Natural killer cell (primary cell): ENCODE measurements around the gene RNASE13. TPM values are rescaled to one million over a fixed set of nuclear protein-coding genes. Genes with fewer than 3 reads are reported as not detected.
"Not testable (repeated sequence)": the region's sequence is repeated elsewhere in the genome, so short reads cannot be mapped to it uniquely, and the experiment has no call there.

Experiments
- ATAC-seq, 3 donors: fragments of 150-1000 bp in 2 of 3; fragments of 200-7000 bp in 1 of 3; cut with Tn5 transposase; 1 replicate in 1 of 3; 2 replicates in 2 of 3; pipeline ENCODE4 v1.10.0; 2021; ENCODE audit warnings: mild to moderate bottlenecking in 2 of 3, moderate library complexity in 2 of 3
- DNase-seq, 2 donors: peaks; one replicate each; pipeline versions ENCODE4 v3.0.0 to v3.0.0-alpha.2; 2013 to 2021; ENCODE audit warnings: mixed read lengths in 1 of 2
- H3K27ac ChIP-seq: one replicate; pipeline ENCODE4 v1.5.1; 2013; ENCODE audit warnings: mild to moderate bottlenecking, low read length
- H3K27me3 ChIP-seq: one replicate; pipeline ENCODE4 v1.6.1; 2013; ENCODE audit warnings: low read length; ENCODE audit not compliant: control insufficient read depth, insufficient read depth
- H3K36me3 ChIP-seq: one replicate; pipeline ENCODE4 v1.6.1; 2013; ENCODE audit warnings: low read length; ENCODE audit not compliant: control insufficient read depth, insufficient read depth
- H3K4me1 ChIP-seq: one replicate; pipeline ENCODE4 v1.6.1; 2013; ENCODE audit warnings: low read length; ENCODE audit not compliant: control insufficient read depth, insufficient read depth
- H3K4me3 ChIP-seq: one replicate; pipeline ENCODE4 v1.5.1; 2013; ENCODE audit warnings: low read length
- H3K9me3 ChIP-seq: one replicate; pipeline ENCODE4 v1.6.1; 2013; ENCODE audit warnings: low read length; ENCODE audit not compliant: control insufficient read depth, insufficient read depth
- H3K27ac Mint-ChIP-seq, 2 donors: one replicate each; pipeline ENCODE4 v1.8.0; 2022; ENCODE audit warnings: mild to moderate bottlenecking in 2 of 2, mixed read lengths in 2 of 2, moderate library complexity in 1 of 2
- H3K27me3 Mint-ChIP-seq, 2 donors: one replicate each; pipeline ENCODE4 v1.8.0; 2022; ENCODE audit warnings: low read depth in 2 of 2, mixed read lengths in 2 of 2
- H3K36me3 Mint-ChIP-seq: one replicate; pipeline ENCODE4 v1.8.0; 2022; ENCODE audit warnings: mixed read lengths
- H3K4me1 Mint-ChIP-seq, 2 donors: one replicate each; pipeline ENCODE4 v1.8.0; 2022; ENCODE audit warnings: mixed read lengths in 2 of 2
- H3K4me3 Mint-ChIP-seq: one replicate; pipeline ENCODE4 v1.8.0; 2022; ENCODE audit warnings: mild to moderate bottlenecking, moderate library complexity, mixed read lengths
- H3K9me3 Mint-ChIP-seq, 2 donors: one replicate each; pipeline ENCODE4 v1.8.0; 2022; ENCODE audit warnings: mixed read lengths in 2 of 2
- CTCF ChIP-seq: fragments of 200-600 bp; IDR thresholded peaks from one replicate; pipeline ENCODE4 v1.8.0; 2022; ENCODE audit warnings: antibody characterized with exemption
- WGBS: methylation state at CpG from one replicate; pipeline ENCODE4 v1.1.7; 2013; ENCODE audit warnings: missing lambda C conversion rate; ENCODE audit not compliant: insufficient coverage; 5-methylcytosine and 5-hydroxymethylcytosine counted together
- intact Hi-C: fragments of 100-400 bp; cut with micrococcal nuclease; formaldehyde crosslinking; loops from one replicate; pipeline ENCODE4 v1.14.2; 2022
- total RNA-seq, 4 donors: library from RNA; stranded (reverse); fragments of 120-200 nt in 1 of 4; gene quantifications; one replicate each; pipeline versions ENCODE4 v1.2.3 to v1.2.4, GENCODE V29; 2013 to 2022

Gene RNASE13
- total RNA-seq, 3 donors from 2014 or later (not counting 1 experiment from before 2014, with no cell fraction given), result not detected

- peaks cover 19 to 20% of the 10 kb centered on the region in 2 donors for H3K4me1 Mint-ChIP-seq
- Histone ChIP-seq H3K4me1 (peaks cover 16% of the 10 kb centered on the region), H3K27ac (no peak overlapping the region), H3K9me3 (no peaks in the 10 kb centered on the region), H3K36me3 (peaks cover under 1% of the 10 kb centered on the region), H3K27me3 (no peaks in the 10 kb centered on the region), H3K4me3 (no peak overlapping the region)
- intact Hi-C loops, result no loop called here
- no peak overlapping the region for H3K4me3 Mint-ChIP-seq
- H3K36me3 Mint-ChIP-seq, result no peaks in the 10 kb centered on the region
- 66% methylated on average over 2 of the region's 2 CpGs for WGBS
- no peak for DNase-seq
- peaks cover 6 to 22% of the 10 kb centered on the region in 2 donors for H3K27me3 Mint-ChIP-seq
- no peak overlapping the region for H3K27ac Mint-ChIP-seq
- ATAC-seq, result no peak
- no peaks in the 10 kb centered on the region for H3K9me3 Mint-ChIP-seq
- TF ChIP-seq CTCF, result no peak
Measured at GRCh38 chr14:20986811-20987210, 47.8 kb downstream of the RNASE13 start.

GRCh38 chr14:20985650-20986049, 49.0 kb downstream of the RNASE13 start:
- H3K27me3 ChIP-seq, DNase-seq, H3K27ac Mint-ChIP-seq, H3K9me3 Mint-ChIP-seq, H3K4me3 Mint-ChIP-seq, H3K9me3 ChIP-seq, intact Hi-C loops, ATAC-seq, H3K27ac ChIP-seq, H3K36me3 Mint-ChIP-seq, H3K36me3 ChIP-seq, H3K4me3 ChIP-seq: not testable (repeated sequence)
- 90% methylated on average over 4 of the region's 4 CpGs for WGBS
- H3K4me1 ChIP-seq, result peaks cover 12% of the 10 kb centered on the region
- Mint-ChIP-seq H3K4me1 (peaks cover 10% of the 10 kb centered on the region in 2 donors), H3K27me3 (peaks cover 8 to 22% of the 10 kb centered on the region in 2 donors)

Other genes starting within 250 kb of the RNASE13 start
- gene RNASE1, start 232.0 kb downstream of the RNASE13 start, total RNA-seq, result not detected
- gene RNASE3, start 143.4 kb downstream of the RNASE13 start, total RNA-seq, result under 1 TPM in 1 of 3 donors, not detected in 2; 0.72 TPM
- 10 to 100 TPM in 1 of 3 donors, 1 to 10 TPM in 1, not detected in 1; 2.2 to 53.6 TPM for gene RNASE2, start 79.3 kb downstream of the RNASE13 start, total RNA-seq
- 10 to 100 TPM; 62.8 to 79.2 (median 74.1) TPM for gene METTL17, start 44.8 kb downstream of the RNASE13 start, total RNA-seq
- gene SLC39A2, start 35.5 kb downstream of the RNASE13 start, total RNA-seq, result not detected
- gene NDRG2, start 9.7 kb downstream of the RNASE13 start, total RNA-seq, result 10 to 100 TPM; 11.2 to 14.6 (median 13.6) TPM
- not detected for gene TPPP2, start 4.6 kb downstream of the RNASE13 start, total RNA-seq
- not detected for gene RNASE7, start 7.6 kb upstream of the RNASE13 start, total RNA-seq
- not detected for gene RNASE8, start 23.0 kb upstream of the RNASE13 start, total RNA-seq
- gene ARHGEF40, start 35.5 kb upstream of the RNASE13 start, total RNA-seq, result 1 to 10 TPM; 4.4 to 6.9 (median 6.0) TPM
- gene ZNF219, start 63.8 kb upstream of the RNASE13 start, total RNA-seq, result 1 to 10 TPM; 5.6 to 8.4 (median 7.7) TPM
- under 1 TPM in 1 of 3 donors, not detected in 2; 0.40 TPM for gene TMEM253, start 66.3 kb upstream of the RNASE13 start, total RNA-seq
- gene OR5AU1, start 121.3 kb upstream of the RNASE13 start, total RNA-seq, result not detected
- 100 to 1,000 TPM; 501 to 547 (median 515) TPM for gene HNRNPC, start 234.6 kb upstream of the RNASE13 start, total RNA-seq
- under 1 TPM in 2 of 3 donors, not detected in 1; 0.68 to 0.85 TPM for gene RPGRIP1, start 245.3 kb upstream of the RNASE13 start, total RNA-seq